Measurements from ENCODE around the gene FNTB.
"Not testable (repeated sequence)": the region's sequence is repeated elsewhere in the genome, so short reads cannot be mapped to it uniquely, and the experiment has no call there.

The FNTB gene

DNA sequence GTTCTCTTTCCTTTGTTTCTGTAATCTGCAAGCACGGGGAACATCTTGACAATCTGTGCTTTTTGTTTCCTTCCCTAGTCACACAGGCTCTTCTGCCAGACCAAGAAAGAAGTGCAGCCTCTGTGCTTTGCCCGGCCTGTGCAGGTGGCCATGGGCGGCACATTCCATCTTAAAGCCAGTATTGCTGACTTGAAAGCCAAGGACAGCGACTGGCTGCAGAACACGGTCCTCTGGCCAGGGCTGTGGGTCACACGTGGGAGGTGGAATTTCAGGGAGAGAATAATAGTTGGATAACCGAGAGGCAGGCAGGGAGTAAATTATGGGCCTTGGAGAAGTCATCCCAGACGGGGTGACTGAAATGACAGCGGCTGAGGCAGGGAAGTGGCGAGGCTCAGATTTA lies 24.8 kb downstream of the FNTB start:
- DNase-seq (ENCODE audit: low read depth in 1 of 2, low spot score in 1 of 2), result no peak

DNA sequence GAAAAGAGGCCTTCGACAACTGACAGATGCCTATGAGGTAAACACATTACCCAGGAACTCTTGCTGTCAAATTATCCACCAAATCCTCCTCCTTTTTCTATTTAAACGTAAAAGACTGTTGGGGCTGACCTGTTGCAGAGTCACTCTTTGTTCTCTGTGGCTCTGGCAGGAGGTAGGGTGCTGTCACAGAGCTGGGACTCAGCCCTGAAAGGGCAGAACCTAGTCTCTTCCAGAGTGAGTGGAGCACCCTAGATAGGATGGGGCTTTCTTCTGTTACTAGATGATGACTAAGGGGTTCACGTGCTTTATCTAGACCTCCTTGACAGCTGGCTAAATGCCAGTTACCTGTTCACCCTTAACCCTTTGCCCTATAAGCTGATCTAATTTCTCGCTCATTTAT lies 25.7 kb downstream of the FNTB start:
- DNase-seq (ENCODE audit: low read depth in 1 of 2, low spot score in 1 of 2), result no peak

DNA sequence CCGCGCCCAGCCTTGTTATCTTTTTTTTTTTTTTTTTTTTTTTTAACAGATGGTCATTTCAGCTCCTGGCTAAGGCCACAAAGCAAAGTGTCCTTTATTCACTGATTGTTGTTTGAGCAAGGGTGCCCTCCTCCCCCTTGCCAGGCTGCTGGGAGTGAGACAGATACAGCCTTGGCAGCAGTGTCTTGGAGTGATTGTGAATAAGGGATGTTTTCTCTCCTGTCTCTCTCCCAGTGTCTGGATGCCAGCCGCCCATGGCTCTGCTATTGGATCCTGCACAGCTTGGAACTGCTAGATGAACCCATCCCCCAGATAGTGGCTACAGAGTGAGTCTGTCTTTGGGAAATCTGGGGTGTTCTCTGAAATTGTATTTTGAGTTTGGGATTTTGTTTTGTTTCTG lies 28.7 kb downstream of the FNTB start:
- DNase-seq (ENCODE audit: low read depth in 1 of 2, low spot score in 1 of 2), result no peak

DNA sequence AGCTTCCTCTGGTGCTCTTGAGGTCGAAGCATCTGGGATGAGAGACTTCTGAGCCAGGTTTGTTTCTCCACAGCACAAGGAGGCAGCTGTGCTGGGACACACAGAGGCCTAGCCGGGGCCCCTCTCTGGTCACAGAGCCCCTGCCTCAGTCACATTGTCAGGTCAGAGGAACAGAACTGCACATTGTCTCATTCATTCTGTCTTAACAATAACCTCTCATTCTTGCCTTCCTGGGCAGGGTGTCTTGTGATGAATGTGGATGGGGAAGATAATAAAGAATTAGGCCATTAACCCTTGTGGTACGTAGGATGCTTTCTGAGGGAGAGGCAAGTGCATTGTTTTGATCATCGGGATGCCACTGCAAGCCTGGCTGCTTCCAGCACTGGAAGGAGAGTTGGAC lies 29.8 kb downstream of the FNTB start:
- no peak for DNase-seq (ENCODE audit: low read depth in 1 of 2, low spot score in 1 of 2)

DNA sequence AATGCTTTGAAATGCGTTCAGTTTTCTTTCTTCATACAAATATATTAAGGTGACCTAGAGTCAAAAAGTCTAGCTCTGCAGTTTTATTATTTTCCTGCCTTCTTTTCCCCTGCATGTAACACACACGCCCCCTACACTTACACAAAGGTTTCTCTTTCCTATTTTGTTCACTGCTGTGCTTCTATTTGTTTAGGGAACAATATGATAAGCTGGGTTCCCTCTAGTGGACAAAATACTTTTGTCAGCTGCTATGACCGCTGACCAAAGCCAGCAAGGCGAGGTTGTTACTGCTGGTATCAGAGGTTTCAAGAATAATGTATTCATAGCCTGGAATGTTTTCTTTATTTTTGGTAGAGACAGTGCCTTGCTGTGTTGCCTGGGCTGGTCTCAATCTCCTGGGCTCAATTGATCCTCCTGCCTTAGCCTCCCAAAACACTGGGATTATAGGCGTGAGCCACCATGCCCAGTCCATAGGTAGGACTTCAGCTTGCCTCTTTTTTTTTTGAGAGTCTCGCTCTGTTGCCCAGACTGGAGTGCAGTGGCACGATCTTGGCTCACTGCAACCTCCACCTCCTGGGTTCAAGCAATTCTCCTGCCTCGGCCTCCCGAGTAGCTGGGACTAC lies 33.4 kb downstream of the FNTB start:
- no peak for DNase-seq (ENCODE audit: low read depth in 1 of 2, low spot score in 1 of 2)

DNA sequence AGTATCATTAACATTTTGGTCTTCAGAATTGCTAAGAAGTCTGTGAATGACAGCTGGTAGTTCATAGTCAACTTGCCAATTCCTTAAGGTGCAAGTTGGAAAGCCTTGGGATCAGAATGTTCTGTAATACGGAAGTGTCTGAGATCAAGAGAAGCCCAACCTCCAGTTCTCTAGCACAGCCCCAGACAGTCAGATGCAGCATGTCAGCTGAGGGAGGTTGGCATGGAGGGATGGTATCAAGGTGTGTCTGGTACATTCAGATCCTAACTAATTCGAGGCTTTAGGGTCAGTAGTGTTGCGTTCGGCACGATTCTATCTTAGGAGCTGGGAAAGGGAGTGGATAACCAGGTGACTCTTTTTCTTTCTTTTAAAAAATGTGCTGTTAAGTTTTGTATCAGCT lies 38.3 kb downstream of the FNTB start:
- no peak for DNase-seq (ENCODE audit: low read depth in 1 of 2, low spot score in 1 of 2)

DNA sequence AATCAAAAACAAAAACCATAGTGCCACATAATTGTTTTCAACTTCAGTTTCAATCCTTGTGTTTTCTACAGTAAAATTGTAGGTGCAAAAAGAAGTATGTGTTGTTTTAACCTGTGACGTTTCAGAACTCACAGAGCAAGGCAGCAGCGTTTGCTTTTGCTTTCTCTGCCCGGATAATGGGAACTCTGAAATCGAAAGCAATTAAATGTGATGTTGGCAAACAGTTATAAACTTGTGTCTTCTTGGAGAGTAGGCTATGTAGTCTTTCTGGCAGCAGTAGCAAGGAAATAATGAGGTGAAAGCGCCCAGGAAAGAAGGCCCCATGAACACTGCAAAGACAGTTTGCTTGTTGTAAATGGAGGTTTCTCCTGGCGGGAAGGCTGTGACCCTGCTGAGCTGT lies 39.1 kb downstream of the FNTB start:
- no peak for DNase-seq (ENCODE audit: low read depth in 1 of 2, low spot score in 1 of 2)

DNA sequence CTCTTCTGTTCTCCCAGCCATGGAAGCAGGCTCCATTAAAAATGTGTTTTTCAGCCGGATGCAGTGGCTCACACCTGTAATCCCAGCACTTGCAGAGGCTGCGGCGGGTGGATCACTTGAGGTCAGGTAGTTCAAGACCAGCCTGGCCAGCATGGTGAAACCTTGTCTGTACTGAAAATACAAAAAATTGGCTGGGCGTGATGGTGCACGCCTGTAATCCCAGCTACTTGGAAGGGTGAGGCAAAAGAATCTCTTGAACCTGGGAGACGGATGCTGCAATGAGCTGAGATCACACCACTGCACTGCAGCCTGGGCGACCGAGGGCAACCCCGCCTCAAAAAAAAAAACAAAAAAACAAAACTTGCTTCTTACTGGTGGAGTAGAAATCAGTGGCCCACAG lies 39.8 kb downstream of the FNTB start:
- no peak for DNase-seq (ENCODE audit: low read depth in 1 of 2, low spot score in 1 of 2)

DNA sequence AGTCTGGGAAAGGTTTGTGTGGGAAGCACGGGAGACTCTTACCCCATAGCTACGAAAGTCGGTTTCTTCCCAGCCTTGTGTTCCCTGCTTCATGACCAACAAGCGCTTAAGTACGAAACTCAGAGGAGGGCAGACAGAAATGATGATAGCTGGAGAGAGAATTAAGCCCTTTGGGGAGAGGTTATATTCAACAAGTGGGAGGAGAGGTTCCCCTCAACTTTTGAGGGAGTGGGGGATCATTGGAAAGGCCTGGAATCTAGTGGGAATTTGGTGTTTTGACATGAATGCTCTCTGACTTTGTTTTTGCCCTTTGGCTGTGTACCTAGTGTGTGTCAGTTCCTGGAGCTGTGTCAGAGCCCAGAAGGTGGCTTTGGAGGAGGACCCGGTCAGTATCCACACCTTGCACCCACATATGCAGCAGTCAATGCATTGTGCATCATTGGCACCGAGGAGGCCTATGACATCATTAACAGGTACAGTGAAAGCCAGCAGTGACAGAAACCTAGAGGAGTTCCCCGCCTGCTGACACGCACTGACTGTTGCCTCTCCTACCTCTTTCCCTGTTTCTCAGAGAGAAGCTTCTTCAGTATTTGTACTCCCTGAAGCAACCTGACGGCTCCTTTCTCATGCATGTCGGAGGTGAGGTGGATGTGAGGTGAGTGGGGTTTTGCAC lies 40.6 kb downstream of the FNTB start:
- DNase-seq (ENCODE audit: low read depth in 1 of 2, low spot score in 1 of 2), result no peak

DNA sequence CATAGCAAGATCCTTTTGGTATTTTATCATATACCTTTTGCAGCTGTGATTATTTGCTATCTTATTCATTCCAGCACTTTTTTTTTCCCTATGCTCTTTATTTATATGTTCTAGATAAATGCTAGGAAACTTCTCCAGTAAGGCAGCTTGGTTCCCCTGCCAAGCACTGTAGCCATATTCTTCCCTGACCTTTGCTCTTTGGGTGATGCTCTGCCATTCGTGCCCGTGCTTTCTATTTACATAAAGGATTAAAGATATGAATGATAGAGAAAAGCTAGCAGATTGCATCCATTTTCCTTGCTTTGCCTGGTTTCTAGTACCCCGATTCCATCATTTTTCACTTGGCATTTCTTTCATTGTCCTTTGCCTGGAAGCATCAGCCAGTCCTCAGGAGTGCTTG lies 42.2 kb downstream of the FNTB start:
- no peak for DNase-seq (ENCODE audit: low read depth in 1 of 2, low spot score in 1 of 2)

DNA sequence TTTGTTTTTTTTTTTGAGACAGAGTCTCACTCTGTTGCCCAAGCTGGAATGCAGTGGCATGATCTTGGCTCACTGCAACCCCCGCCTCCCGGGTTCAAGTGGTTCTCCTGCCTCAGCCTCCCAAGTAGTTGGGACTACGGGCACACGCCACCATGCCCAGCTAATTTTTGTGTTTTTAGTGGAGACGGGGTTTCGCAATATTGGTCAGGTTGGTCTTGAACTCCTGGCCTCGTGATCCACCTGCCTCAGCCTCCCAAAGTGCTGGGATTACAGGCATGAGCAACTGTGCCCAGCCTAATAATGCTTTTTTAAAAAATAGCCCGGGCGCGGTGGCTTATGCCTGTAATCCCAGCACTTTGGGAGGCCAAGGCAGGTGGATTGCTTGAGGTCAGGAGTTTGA lies 44.6 kb downstream of the FNTB start:
- DNase-seq (ENCODE audit: low read depth in 1 of 2, low spot score in 1 of 2), result not testable (repeated sequence)

DNA sequence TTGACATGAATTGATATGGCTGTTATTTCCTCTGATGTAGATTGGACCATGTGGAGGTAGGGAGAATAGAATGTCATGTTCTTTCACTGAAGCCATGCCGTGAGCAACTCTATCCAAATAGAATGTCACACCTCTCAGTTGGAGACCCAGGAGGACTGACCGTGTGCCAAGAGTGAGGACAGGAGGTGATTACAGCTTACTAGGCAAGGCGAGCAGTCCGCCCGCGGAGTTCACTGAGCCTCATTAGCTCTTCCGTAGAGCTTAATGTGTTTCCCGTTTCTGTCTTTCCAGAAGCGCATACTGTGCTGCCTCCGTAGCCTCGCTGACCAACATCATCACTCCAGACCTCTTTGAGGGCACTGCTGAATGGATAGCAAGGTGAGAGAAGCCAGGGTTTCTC lies 45.6 kb downstream of the FNTB start:
- no peak for DNase-seq (ENCODE audit: low read depth in 1 of 2, low spot score in 1 of 2)

DNA sequence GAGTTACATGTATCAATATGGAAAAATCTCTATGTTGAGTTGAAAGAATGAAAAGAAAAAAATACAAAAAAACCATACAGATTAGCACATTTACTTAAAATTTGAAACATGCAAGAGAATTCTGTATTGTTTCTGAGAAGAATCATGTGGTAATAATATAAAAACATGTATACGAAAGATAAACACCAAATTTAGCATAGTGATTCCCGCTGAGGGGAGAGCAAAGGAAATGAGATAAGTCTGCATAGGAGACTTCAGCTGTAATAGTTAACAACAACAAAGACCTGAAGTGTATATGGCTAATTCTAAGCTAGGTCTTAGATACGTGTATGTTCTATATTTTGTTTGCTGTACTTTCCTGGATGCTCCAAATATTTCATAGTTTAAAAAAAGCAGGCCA lies 46.5 kb downstream of the FNTB start:
- DNase-seq (ENCODE audit: low read depth in 1 of 2, low spot score in 1 of 2), result no peak

DNA sequence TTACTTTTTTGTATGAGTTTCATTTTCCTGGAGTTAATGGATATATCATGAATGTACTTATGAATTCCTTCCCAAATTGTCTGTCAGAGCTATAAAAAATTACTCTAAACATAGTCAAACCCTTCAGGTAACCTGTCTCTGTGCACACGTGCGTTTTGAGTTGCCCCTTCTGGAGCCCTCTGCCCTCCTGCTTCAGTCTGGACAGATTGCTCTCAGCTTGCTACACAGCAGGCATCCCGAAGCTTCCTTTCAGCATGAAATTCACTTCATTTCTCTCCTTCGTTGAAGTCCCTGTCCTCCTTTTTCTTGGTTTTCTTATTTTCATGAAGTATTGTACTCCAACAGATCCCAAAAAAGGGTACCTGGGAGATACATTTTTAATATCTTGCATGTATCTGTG lies 47.3 kb downstream of the FNTB start:
- DNase-seq (ENCODE audit: low read depth in 1 of 2, low spot score in 1 of 2), result no peak

DNA sequence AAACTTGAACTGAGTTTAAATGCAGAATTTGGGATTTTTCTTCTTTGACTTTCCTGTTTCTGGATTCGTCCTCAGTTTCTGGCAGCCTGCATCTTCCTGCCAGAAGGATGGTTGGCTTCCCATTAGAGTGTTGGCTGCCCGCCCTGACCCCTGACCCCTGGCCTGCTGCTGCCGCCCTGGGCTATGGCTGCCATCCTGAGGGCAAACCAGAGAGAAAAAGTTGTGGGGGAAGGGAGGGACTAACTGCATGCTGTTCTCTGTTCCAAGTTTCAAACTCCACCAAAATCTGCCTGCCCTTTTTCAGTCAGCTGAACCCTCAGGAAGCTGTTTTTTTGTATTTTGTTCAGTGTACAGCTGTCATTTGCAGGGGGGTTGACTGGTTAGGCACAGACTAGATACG lies 48.4 kb downstream of the FNTB start:
- no peak for DNase-seq (ENCODE audit: low read depth in 1 of 2, low spot score in 1 of 2)

DNA sequence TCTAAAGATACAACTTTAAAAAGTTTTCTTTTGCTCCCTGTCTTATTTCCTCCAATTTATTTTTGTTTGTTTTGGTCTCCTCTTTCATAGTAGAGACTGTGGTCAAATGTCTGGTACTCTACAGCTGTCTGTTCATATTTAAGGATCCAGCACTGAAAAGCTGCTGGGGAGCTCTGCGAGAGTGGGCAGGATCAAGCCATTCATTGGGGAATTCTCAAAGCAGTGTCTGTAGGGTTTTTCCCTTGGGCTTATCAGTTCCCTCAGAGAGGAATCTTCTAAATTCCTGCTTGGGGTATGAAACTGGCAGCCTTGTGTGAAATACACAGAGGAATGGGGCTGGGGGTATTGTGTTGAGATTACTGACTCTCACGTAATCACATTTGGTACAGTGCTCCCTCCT lies 52.3 kb downstream of the FNTB start:
- DNase-seq (ENCODE audit: low read depth in 1 of 2, low spot score in 1 of 2), result no peak

DNA sequence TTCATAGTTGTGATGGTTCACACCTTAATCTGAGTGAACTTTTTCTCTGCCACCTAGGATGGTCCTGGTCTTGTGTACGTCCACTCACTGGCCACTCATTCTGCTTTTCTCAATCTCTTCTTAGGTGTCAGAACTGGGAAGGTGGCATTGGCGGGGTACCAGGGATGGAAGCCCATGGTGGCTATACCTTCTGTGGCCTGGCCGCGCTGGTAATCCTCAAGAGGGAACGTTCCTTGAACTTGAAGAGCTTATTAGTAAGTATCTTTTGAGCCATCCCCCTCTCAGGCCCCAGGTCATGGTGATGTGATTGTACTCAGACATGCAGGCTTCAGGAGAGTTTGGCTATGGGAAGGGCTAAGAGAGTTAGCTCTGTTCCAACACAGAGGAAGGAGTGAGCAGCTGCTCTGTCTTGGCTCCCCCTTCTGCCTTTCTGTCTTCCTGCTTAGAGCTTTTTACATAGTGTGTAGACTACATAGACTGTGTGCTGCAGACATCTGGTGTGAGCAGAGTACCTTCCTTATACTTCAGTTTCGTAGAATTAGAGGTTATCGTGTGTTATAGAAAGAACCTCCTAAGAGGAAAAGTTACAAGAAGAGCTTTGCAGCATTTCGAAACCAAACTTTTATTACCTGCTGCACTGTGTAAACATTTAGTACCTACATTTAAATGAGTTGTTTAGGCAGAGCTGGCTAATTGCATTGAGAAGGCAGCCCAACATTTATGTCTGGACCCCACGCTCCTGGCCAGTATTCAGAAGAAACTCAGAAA lies 54.2 kb downstream of the FNTB start:
- no peak for DNase-seq (ENCODE audit: low read depth in 1 of 2, low spot score in 1 of 2)

DNA sequence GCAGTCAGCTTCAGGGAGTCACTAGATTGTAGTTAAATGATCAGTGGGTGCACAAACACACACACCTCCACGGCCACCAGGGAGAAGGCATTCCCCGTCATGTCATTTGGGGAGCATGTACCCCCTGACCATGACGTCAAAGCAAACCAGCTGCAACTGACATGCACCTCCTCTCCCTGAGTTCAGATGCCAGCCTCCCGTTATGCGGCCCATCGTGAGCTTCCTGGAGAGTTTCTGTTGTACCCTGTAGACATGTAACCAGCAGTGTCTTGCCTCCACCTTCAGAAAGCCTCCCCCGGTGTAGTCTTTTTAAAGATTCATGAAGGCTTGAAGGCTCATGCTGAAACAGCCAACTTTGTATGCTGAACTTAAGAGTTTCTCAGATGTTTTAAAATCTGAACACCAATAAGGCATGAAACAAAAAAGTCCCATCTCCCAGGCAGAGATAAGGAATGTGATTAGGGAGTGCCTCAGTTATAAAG lies 54.8 kb downstream of the FNTB start:
- no peak for DNase-seq (ENCODE audit: low read depth in 1 of 2, low spot score in 1 of 2)

DNA sequence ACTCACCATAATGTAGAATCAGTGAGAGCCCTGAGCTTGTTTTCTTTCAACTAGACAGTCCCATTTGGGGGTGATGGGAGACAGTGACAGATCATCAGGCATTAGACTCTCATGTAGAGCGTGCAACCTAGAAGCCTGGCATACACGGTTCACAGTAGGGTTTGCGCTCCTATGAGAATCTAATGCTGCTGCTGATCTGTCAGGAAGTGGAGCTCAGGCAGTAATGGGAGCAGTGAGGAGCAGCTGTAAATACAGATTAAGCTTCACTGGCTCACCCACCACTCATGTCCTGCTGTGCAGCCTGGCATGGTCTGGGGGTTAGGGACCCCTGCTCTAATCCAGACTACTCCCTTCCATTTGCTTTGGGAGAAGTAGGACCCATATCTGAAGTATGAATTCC lies 55.6 kb downstream of the FNTB start:
- DNase-seq (ENCODE audit: low read depth in 1 of 2, low spot score in 1 of 2), result no peak

DNA sequence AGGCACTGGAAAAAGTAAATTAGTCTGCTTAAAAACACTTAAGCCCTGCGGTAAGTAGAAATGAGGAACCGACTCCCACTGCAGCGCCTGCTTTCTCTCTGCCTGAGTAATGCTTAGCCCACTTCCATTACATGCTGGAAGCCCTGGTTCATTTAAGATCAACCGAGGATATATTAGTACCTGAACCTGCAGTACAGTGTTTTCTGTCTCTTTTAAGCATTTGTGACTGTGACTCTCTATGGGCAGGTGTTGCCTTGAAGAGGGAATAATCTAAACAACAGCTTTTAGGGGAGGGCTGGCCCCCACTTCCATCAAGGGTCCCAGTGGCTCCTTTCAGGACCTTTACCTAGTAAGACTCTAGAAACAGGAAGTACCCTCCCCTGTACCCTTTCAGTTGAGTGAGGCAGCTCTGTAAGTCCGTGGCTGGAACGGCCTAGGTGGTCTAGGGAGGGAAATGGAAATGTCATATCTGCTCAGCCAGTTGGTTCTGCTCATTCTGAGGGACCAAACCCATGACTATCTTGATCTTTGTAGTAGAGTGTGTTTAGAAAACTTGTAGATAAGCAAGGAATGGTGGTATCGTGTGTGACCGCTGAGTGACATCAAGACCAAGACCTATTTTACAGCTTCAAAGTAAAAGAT lies 56.2 kb downstream of the FNTB start:
- DNase-seq (ENCODE audit: low read depth in 1 of 2, low spot score in 1 of 2), result no peak

DNA sequence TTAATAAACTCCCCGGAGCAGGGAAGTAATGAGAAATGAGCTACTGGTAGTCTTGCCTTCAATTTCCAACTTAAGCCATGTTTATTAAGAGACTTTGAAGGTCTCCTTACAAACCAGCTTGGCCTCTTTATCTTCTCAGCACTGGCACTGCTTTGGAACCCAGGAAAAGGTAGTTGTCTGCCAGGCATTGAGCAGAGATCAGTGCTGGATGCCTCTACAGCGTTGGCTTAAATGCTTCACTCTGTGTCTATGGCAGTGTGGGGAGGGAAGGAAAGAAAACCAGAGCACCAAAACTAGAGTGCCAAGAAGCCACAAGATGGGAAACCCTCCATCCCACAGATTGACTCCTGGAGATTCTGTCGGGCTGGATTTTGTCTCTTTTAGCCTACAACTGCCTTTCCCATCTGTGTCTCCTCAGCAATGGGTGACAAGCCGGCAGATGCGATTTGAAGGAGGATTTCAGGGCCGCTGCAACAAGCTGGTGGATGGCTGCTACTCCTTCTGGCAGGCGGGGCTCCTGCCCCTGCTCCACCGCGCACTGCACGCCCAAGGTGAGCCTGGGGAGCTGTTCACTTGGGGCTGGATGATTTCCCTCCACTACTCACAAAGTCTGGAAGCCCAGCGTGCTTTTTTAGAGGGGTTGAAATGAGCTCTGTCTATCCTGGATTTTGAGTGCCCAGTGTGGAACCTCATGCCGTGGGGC lies 57.3 kb downstream of the FNTB start:
- no peak for DNase-seq (ENCODE audit: low read depth in 1 of 2, low spot score in 1 of 2)

All from activated T-helper 1 cell treated with anti-CD3 and anti-CD28 coated beads, Interleukin-2, amount 50 U/mL, for 16 hours (primary cell).